Gastrocnemius medialis (tissue), 4 donors: ENCODE measurements around the gene HUWE1.

Source experiments
- CTCF ChIP-seq, 5 experiments: fragments of 450-650 bp in 3 of 5; fragments of 200-600 bp in 2 of 5; sonication (generic) in 2 of 5; IDR thresholded peaks in 4 of 5; conservative IDR thresholded peaks in 1 of 5; 1 replicate in 4 of 5; 2 replicates in 1 of 5; pipeline ENCODE4 v1.5.1; 2016 to 2019; ENCODE audit warnings: antibody characterized with exemption in 5 of 5, mild to moderate bottlenecking in 3 of 5, moderate library complexity in 3 of 5
- POLR2A ChIP-seq, 2 donors: fragments of 450-650 bp; IDR thresholded peaks; one replicate each; pipeline ENCODE4 v1.6.1; 2017; ENCODE audit warnings: antibody characterized with exemption in 2 of 2, mild to moderate bottlenecking in 2 of 2, moderate library complexity in 2 of 2

- no peak for TF ChIP-seq CTCF (IDR thresholded peaks at IDR 0.05 in 4 of 5, conservative IDR thresholded peaks at IDR 0.05 in 1 of 5)
- TF ChIP-seq POLR2A (IDR thresholded peaks at IDR 0.05), result no peak
Measured at GRCh38 chrX:53639257-53639656, 47.3 kb downstream of the HUWE1 start.
